Heart right ventricle (tissue), 16 donors: ENCODE results near the gene MEIOB. TPM values are rescaled to one million over a fixed set of nuclear protein-coding genes. Genes with fewer than 3 reads are reported as not detected.
"Not testable (repeated sequence)": the region's sequence is repeated elsewhere in the genome, so short reads cannot be mapped to it uniquely, and the experiment has no call there.

Experiments used
- ATAC-seq, 8 donors: fragments of 200-7000 bp; cut with Tn5 transposase; one replicate each; pipeline ENCODE4 v1.9.1; 2020; ENCODE audit warnings: mild to moderate bottlenecking in 8 of 8, moderate library complexity in 8 of 8, moderate number of reproducible peaks in 1 of 8
- DNase-seq, 2 donors: peaks; one replicate each; pipeline ENCODE4 v3.0.0-alpha.2; 2020
- H3K27ac ChIP-seq, 10 donors: fragments of 200-600 bp; sonication (generic) in 2 of 10; one replicate each; pipeline versions ENCODE4 v1.5.0 to v1.8.0; 2020 to 2022; ENCODE audit warnings: mild to moderate bottlenecking in 3 of 10
- H3K27me3 ChIP-seq, 7 donors: fragments of 200-600 bp; one replicate each; pipeline ENCODE4 v1.8.0; 2021 to 2022; ENCODE audit warnings: mild to moderate bottlenecking in 2 of 7
- H3K36me3 ChIP-seq, 9 donors: fragments of 200-600 bp; sonication (generic) in 1 of 9; one replicate each; pipeline versions ENCODE4 v1.5.0 to v1.8.0; 2020 to 2022; ENCODE audit warnings: mild to moderate bottlenecking in 2 of 9
- H3K4me1 ChIP-seq, 9 donors: fragments of 200-600 bp; sonication (generic) in 1 of 9; one replicate each; pipeline versions ENCODE4 v1.5.0 to v1.8.0; 2020 to 2022; ENCODE audit warnings: mild to moderate bottlenecking in 4 of 9
- H3K4me3 ChIP-seq, 10 donors: fragments of 200-600 bp; sonication (generic) in 2 of 10; one replicate each; pipeline versions ENCODE4 v1.5.0 to v1.8.0; 2020 to 2022; ENCODE audit warnings: mild to moderate bottlenecking in 7 of 10, moderate library complexity in 2 of 10
- H3K9me3 ChIP-seq, 11 donors: fragments of 200-600 bp in 10 of 11; sonication (generic) in 2 of 11; one replicate each; pipeline versions ENCODE4 v1.5.0 to v1.8.0; 2013 to 2022; ENCODE audit warnings: mild to moderate bottlenecking in 2 of 11, control low read depth in 1 of 11, moderate library complexity in 1 of 11
- WGBS, 2 donors: extraction: QIAGEN DNeasy Blood & Tissue Kit; methylation state at CpG; one replicate each; pipeline ENCODE4 v1.1.7; 2013; ENCODE audit warnings: inconsistent platforms in 1 of 2; 5-methylcytosine and 5-hydroxymethylcytosine counted together
- intact Hi-C, 10 donors: fragments of 100-400 bp; cut with DNase I; formaldehyde crosslinking; loops; one replicate each; pipeline versions ENCODE4 v1.11.1 to v1.14.2; 2022
- polyA plus RNA-seq, 2 donors: library from polyadenylated mRNA; stranded (reverse); fragments of 200-250 nt; gene quantifications; one replicate each; pipeline ENCODE4 v1.2.3, GENCODE V29; 2013
- total RNA-seq, 10 donors: library from RNA; stranded (reverse); fragmentation: NEBNext Ultra II Directional in 3 of 10; extraction: Animal tissue kit (Norgen Biotek cat#: 25700) in 3 of 10; gene quantifications; one replicate each; pipeline versions ENCODE4 v1.2.1 to v1.2.4, GENCODE V29; 2021 to 2023
- TF ChIP-seq, protein P1 (sequence below), 9 donors: fragments of 200-600 bp; sonication (generic) in 2 of 9; IDR thresholded peaks; one replicate each; pipeline versions ENCODE4 v1.5.0 to v1.8.0; 2021 to 2022; ENCODE audit warnings: antibody characterized with exemption in 9 of 9, mild to moderate bottlenecking in 5 of 9, moderate library complexity in 1 of 9
- donor health status: Arrhythmogenic right ventricular cardiomyopathy.
- donor health status: ischemic (EF 13 %, LVEDD 7.1; RV severe dilation, severe dysfunction).
- donor health status: healthy with polysubstance abuse.
- donor health status: DM: no; HTN: yes; CAD: no.
- donor health status: DM: no; HTN: no; CAD: no.
- donor health status: ischemic (EF 25% LVEDD 6.9; RV normal size, moderate dysfunction).
- donor health status: ischemic (EF 25% LVEDD 5.7; RV mildly dilated, moderate dysfunction).
- donor health status: healthy.
- donor health status: DM: yes; HTN: yes; CAD: no.
- donor health status: Ischemic cardiomyopathy.
- donor health status: ischemic (EF 35%, LVEDD 5.7; RV mildly dilated, moderate dysfunction).
- donor health status: nonischemic (EF 11% LVEDD 7.7; RV severe dilation, severe dysfunction).
- donor health status: DM: yes; HTN: yes; CAD: no.
- donor health status: PGD.
- donor health status: ischemic (EF 29% LVEDD 5.4; RV normal size, mild dysfunction).
- donor health status: nonischemic (EF 23%, LVEDD 6.1; RV moderate dilation, normal function).

Gene MEIOB
- total and polyA plus RNA-seq, 12 donors, result not detected

DNA sequence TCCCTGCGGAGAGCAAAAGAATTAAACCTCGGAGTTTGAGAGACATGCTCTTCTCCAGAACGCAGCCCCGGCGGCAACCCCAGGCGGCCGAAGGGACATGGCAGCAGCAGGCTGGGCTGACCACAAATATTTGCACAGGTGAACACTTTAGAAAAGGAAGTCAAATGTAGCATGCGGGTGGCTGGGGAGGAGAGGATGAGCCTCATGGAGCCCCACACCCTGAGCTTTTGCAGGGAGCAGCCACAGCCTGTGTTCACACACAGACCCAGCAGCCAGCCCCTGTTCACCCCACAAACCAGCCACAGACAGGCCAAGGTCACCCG, 28.4 kb upstream of the MEIOB start:
- Histone ChIP-seq H3K4me3 (no peak overlapping the region), H3K27me3 (peaks cover 0 to 64% (median 20%) of the 10 kb centered on the region in 7 donors), H3K27ac (no peak overlapping the region), H3K36me3 (no peaks in the 10 kb centered on the region), H3K9me3 (no peaks in the 10 kb centered on the region), H3K4me1 (no peaks in the 10 kb centered on the region)
- TF ChIP-seq, protein P1, sequence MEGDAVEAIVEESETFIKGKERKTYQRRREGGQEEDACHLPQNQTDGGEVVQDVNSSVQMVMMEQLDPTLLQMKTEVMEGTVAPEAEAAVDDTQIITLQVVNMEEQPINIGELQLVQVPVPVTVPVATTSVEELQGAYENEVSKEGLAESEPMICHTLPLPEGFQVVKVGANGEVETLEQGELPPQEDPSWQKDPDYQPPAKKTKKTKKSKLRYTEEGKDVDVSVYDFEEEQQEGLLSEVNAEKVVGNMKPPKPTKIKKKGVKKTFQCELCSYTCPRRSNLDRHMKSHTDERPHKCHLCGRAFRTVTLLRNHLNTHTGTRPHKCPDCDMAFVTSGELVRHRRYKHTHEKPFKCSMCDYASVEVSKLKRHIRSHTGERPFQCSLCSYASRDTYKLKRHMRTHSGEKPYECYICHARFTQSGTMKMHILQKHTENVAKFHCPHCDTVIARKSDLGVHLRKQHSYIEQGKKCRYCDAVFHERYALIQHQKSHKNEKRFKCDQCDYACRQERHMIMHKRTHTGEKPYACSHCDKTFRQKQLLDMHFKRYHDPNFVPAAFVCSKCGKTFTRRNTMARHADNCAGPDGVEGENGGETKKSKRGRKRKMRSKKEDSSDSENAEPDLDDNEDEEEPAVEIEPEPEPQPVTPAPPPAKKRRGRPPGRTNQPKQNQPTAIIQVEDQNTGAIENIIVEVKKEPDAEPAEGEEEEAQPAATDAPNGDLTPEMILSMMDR (IDR thresholded peaks at IDR 0.05), result no peak
- ATAC-seq (no peak), DNase-seq (no peak)
- intact Hi-C loops, result no loop called here
- 88% methylated on average over 9 of the region's 9 CpGs for WGBS, 2 donors

DNA sequence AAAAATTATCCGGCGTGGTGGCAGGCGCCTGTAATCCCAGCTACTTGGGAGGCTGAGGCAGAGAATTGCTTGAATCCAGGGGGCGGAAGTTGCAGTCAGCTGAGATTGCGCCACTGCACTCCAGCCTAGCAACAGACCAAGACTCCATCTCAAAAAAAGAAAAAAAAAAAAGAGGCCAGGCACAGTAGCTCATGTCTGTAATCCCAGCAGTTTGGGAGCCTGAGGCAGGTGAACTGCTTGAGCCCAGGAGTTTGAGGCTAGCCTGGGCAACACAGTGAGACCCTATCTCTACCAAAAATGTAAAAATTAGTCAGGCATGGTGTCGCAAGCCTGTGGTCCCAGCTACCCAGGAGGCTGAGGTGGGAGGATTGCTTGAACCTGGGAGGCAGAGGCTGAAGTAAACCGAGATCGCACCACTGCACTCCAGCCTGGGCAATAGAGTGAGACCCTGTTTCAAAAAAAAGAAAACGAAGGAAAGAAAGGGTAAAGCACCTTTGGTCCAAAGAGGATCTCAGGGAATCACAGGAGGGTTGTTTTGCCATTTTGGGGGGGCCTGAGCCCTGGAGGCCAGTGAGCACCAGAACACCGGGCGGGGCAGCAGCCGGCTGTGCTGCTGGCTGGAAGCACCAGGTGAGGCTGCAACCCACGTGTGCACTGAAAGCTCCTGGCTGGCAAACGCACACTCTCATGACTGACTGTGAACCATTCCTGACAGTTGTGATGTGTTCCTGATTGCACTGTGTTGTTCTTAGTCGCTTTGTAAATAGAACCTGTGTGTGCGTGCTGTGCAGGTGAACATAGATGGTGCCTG, 27.9 kb upstream of the MEIOB start:
- Histone ChIP-seq H3K27me3 (peaks cover 0 to 60% (median 20%) of the 10 kb centered on the region in 7 donors), H3K27ac (no peak overlapping the region), H3K4me1 (no peaks in the 10 kb centered on the region), H3K4me3 (no peak overlapping the region), H3K36me3 (no peaks in the 10 kb centered on the region), H3K9me3 (no peaks in the 10 kb centered on the region)
- WGBS, 2 donors, result 79 to 87% methylated on average over 16 of the region's 16 CpGs
- no peak for DNase-seq
- ATAC-seq, result no peak
- TF ChIP-seq, protein P1 (IDR thresholded peaks at IDR 0.05), result no peak
- intact Hi-C loops, result no loop called here

DNA sequence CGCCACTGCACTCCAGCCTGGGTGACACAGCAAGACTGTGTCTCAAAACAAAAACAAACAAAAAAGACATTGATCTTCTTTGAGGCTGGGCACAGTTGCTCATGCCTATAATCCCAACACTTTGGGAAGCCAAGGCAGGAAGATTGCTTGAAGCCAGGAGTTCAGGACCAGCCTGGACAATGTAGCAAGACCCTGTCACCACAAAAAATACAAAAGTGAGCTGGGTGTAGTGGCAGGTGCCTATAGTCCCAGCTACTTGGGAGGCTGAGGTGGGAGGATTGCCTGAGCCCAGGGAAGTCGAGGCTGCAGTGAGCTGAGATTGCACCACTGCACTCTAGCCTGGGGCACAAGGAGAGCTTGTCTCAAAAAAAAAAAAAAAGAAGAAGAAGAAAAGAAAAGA, 25.7 kb upstream of the MEIOB start:
- H3K36me3 ChIP-seq, DNase-seq, H3K9me3 ChIP-seq, H3K4me1 ChIP-seq, H3K27ac ChIP-seq, ATAC-seq, H3K4me3 ChIP-seq, intact Hi-C loops: not testable (repeated sequence)
- WGBS, 2 donors, result 80 to 86% methylated on average over 2 of the region's 2 CpGs
- peaks cover 0 to 63% (median 26%) of the 10 kb centered on the region in 7 donors for H3K27me3 ChIP-seq

DNA sequence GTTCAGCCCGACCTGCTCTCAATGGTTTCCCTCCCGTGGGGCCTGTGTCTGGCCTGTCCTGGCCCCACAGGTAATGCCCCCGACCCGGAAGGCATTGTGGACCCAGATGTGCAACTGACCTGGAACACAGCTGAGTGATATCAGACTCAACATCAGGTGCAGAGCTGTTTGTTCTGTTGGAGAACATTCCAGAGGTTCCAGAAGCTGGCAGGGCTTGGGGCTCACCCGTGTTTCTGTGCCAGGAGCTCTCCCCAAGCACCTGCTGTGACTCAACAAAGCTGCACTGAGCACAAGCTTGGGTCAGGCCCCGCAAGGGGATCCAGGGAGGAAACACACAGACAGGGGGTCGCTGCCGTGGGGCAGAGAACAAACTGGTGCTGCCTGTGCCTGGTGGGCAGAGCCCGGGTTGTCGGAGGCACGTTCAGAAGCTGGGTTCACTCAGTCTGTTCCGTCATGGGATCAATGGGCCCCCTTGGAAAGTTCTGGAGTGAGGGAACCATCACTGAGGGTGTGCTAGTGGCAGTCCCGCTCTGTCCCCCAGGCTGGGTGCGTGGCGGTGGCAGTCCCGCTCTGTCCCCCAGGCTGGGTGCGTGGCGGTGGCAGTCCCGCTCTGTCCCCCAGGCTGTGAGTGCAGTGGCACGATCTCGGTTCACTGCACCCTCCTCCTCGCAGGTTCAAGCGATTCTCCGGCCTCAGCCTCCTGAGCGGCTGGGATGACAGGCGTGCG, 24.1 kb upstream of the MEIOB start:
- H3K4me3 ChIP-seq, result no peak overlapping the region
- DNase-seq, result no peak
- H3K4me1 ChIP-seq, result no peaks in the 10 kb centered on the region
- no peak overlapping the region for H3K27ac ChIP-seq
- intact Hi-C loops, result no loop called here
- H3K9me3 ChIP-seq, result no peaks in the 10 kb centered on the region
- peaks cover 0 to 68% (median 27%) of the 10 kb centered on the region in 7 donors for H3K27me3 ChIP-seq
- TF ChIP-seq, protein P1 (IDR thresholded peaks at IDR 0.05), result no peak
- no peaks in the 10 kb centered on the region for H3K36me3 ChIP-seq
- WGBS, 2 donors, result 75 to 77% methylated on average over 27 of the region's 27 CpGs
- no peak for ATAC-seq

DNA sequence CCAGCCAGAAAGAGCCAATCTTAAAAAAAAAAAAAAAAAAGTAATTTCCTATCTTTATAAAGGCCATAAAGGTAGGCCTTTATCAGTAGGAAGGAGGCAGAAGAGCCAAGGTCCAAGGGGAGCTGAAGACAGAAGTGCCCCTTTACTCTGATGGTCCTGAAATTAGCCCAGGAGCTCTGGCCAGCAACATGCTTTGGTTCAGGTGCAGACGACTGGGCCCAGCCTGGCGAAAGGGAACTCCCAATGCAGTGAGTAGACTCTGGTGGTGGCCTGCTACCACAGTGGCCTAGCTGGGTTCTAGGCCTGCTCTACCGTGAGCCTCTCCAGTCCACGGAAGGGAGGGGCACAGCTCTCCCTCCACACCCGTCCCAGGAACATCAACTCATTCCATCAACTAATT, 23.1 kb upstream of the MEIOB start:
- ATAC-seq (no peak), DNase-seq (no peak)
- H3K4me1 ChIP-seq, result no peaks in the 10 kb centered on the region
- H3K9me3 ChIP-seq, result no peaks in the 10 kb centered on the region
- H3K27ac ChIP-seq, result no peak overlapping the region
- WGBS, 2 donors, result 80 to 86% methylated on average over 5 of the region's 5 CpGs
- no peaks in the 10 kb centered on the region for H3K36me3 ChIP-seq
- intact Hi-C loops, result no loop called here
- TF ChIP-seq, protein P1 (IDR thresholded peaks at IDR 0.05), result no peak
- H3K27me3 ChIP-seq, result peaks cover 0 to 64% (median 27%) of the 10 kb centered on the region in 7 donors
- H3K4me3 ChIP-seq, result no peak overlapping the region
